OCI-LY3 (cell line): ENCODE data around the gene KRTAP13-3.

ENCODE experiments used
- CTCF ChIP-seq: fragments of 200-600, 300-600 bp; sonication (generic); IDR thresholded peaks from 2 replicates; pipeline ENCODE4 v1.5.1; 2014; ENCODE audit warnings: antibody characterized with exemption, low read length, low read depth
- EZH2phosphoT487 ChIP-seq: fragments of 200-600 bp; shearing (Covaris generic); IDR thresholded peaks from 2 replicates; pipeline ENCODE4 v1.6.1; 2018; ENCODE audit warnings: antibody characterized with exemption, mixed run types, low read depth

GRCh38 chr21:30468900-30469714 lies 43.4 kb upstream of the KRTAP13-3 start:
- TF ChIP-seq CTCF, result no peak
- no peak for TF ChIP-seq EZH2phosphoT487
